SK-N-SH treated with all-trans-retinoic acid at 6 μM for 48 hours (cell line): Measurements from ENCODE around the gene RNF7.

Experiments
- ARNTL ChIP-seq: fragments of 450-650 bp; formaldehyde crosslinking; IDR thresholded peaks from 2 replicates; pipeline ENCODE4 v1.5.0; 2020; ENCODE audit warnings: low read depth, mild to moderate bottlenecking, moderate library complexity, borderline replicate concordance
- BACH2 ChIP-seq: fragments of 250-450 bp; sonication (Bioruptor Pico); IDR thresholded peaks from 2 replicates; pipeline ENCODE4 v1.9.0; 2021; ENCODE audit warnings: mild to moderate bottlenecking, borderline replicate concordance
- CREB5 ChIP-seq: fragments of 250-450 bp; sonication (Bioruptor Pico); IDR thresholded peaks from 2 replicates; pipeline ENCODE4 v1.5.1; 2020; ENCODE audit warnings: low read depth, mild to moderate bottlenecking, moderate library complexity
- CSDC2 ChIP-seq: fragments of 250-450 bp; sonication (Bioruptor Pico); IDR thresholded peaks from 2 replicates; pipeline ENCODE4 v1.5.0; 2020; ENCODE audit warnings: mild to moderate bottlenecking, moderate library complexity
- PATZ1 ChIP-seq: fragments of 250-450 bp; sonication (Bioruptor Pico); IDR thresholded peaks from 2 replicates; pipeline ENCODE4 v1.8.0; 2020; ENCODE audit warnings: mild to moderate bottlenecking, moderate library complexity, borderline replicate concordance
- TCF4 ChIP-seq: fragments of 250-450 bp; sonication (Bioruptor Pico); IDR thresholded peaks from 2 replicates; pipeline ENCODE4 v1.8.0; 2021; ENCODE audit warnings: mild to moderate bottlenecking, moderate library complexity, borderline replicate concordance
- TOX ChIP-seq: fragments of 250-450 bp; sonication (Bioruptor Pico); IDR thresholded peaks from 2 replicates; pipeline ENCODE4 v1.8.0; 2021; ENCODE audit warnings: mild to moderate bottlenecking, moderate library complexity, borderline replicate concordance
- TSHZ2 ChIP-seq: fragments of 250-450 bp; sonication (Bioruptor Pico); IDR thresholded peaks from 2 replicates; pipeline ENCODE4 v1.5.0; 2020; ENCODE audit warnings: mild to moderate bottlenecking, moderate library complexity
- ZFP3 ChIP-seq: fragments of 250-450 bp; sonication (Bioruptor Pico); IDR thresholded peaks from 2 replicates; pipeline ENCODE4 v1.5.0; 2020; ENCODE audit warnings: mild to moderate bottlenecking, moderate library complexity
- ZNF565 ChIP-seq: fragments of 450-650 bp; formaldehyde crosslinking; conservative IDR thresholded peaks from 2 replicates; pipeline ENCODE4 v1.5.0; 2020; ENCODE audit warnings: low read depth, mild to moderate bottlenecking, moderate library complexity
- ZNF8 ChIP-seq: fragments of 450-650 bp; formaldehyde crosslinking; IDR thresholded peaks from 2 replicates; pipeline ENCODE4 v1.5.0; 2020; ENCODE audit warnings: mild to moderate bottlenecking, moderate library complexity

GRCh38 chr3:141709126-141709770 is 28.9 kb upstream of the RNF7 start:
- TF ChIP-seq ZFP3 (CRISPR knock-in tag): no peak
- no peak for TF ChIP-seq TSHZ2 (CRISPR knock-in tag)
- no peak for TF ChIP-seq ARNTL
- no peak for TF ChIP-seq PATZ1
- no peak for TF ChIP-seq CSDC2 (CRISPR knock-in tag)
- TF ChIP-seq CREB5: no peak
- no peak for TF ChIP-seq TOX
- TF ChIP-seq TCF4 (CRISPR knock-in tag): no peak
- TF ChIP-seq ZNF565 (CRISPR knock-in tag): no peak
- no peak for TF ChIP-seq BACH2 (CRISPR knock-in tag)
- no peak for TF ChIP-seq ZNF8 (CRISPR knock-in tag)
